Cerebellar nuclear complex (tissue), 1 donor: Measurements from ENCODE around the gene MLYCD.

Experiments used
- DNase-seq, 2 experiments: peaks; one replicate each; lab custom pipeline; 2025; lab: John Stamatoyannopoulos, UW

Gene MLYCD

DNA sequence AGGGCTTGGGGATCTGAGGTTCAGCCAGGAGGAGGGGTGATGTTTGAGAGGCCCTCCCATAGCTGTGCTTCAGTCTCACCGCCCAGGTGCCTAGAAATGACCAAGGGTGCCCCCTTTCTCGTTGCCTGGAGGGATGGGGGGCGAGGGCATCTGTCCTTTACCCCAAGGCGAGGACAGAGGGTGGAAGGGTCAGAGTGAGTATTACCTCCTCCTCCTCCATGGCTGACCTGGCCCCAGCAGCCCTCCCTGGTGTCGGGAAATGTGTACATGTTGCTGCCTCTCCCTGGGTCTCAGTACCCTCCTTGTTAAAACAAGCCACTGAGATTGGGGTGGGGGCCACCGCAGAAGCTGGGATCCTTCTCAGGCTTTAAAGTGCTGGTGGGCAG, 71.5 kb downstream of the MLYCD start:
- no peak for DNase-seq

DNA sequence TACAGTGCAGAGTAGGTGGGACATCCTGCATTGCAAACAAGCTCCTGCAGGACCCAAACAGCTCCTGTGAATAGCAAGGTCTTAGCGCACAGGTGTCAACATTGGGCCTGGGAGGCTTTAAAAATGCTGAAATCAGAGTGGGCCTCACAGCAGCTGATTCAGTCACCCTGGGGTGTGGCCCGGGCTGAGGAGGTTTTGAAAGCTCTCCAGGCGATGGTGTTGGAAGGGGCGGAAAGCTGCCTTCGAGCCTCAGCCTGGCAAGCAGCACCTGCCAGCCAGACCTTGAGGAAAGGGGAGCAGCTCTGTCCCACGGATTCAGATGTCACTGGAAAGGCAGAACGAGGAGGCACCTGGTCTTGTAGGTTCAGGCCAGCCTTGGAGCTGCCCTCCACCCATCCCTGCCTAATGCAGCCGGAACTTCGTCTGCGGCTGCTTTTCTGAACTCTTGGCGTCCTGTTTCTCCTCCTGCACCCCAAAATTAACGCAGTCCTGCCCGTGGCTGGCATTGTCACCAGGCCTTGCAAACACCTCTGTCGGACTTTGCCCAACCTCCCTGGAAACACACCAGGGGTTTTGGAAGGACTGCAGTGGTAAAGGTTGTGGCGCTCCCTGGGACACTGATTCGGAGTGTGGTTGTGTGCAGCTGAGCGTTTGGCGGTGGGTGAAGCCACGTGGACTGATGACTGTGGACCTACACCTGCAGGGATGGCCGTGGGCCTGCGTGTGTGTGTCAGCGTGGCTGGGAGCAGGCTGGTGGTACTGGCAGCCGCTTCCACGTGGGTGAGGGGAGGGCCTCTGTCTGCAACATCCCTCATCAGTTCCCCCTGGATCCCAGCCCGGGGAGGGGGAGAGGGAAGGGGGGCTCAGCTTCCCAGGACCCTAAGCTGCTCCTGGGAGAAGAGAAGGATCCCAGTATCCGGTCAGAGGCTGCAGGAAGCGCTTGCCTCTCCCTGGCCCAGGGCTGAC, 72.5 kb downstream of the MLYCD start:
- no peak for DNase-seq

DNA sequence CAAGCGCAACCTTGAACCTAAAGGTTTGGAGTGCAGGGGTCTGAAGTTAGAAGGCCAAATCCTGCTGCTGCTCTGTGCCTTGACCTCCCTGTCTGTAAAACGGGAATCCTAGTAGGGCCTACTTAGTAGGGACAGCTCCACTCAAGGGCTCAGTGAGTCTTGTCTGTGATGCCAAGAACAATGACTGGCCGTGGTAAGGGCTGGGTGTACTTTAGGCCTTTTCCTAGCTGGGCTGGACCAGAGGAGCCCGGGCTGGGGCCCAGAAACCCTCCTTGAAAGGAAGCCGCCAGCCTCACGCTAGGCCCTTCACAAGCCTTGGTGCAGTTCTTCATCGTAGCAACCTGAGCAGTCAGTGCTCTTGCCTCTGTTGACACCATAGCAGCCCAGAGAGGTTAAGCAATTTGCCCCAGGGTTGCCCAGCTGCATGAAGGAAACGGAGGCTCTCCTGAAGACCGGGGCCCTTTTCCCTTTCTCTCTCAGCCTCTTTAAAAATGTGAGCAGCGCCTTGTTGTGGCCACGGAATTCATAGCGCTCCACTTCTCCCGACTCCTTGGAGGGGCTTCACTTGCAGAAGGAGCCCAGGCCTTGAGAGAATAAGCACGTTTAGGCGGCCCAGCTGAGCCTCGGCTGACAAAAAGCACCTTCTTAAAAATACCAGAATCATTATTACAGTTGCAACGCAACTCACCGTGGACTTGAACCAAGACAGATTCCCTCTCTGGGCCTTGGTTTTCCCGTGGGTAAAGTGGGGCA, 73.5 kb downstream of the MLYCD start:
- no peak for DNase-seq

DNA sequence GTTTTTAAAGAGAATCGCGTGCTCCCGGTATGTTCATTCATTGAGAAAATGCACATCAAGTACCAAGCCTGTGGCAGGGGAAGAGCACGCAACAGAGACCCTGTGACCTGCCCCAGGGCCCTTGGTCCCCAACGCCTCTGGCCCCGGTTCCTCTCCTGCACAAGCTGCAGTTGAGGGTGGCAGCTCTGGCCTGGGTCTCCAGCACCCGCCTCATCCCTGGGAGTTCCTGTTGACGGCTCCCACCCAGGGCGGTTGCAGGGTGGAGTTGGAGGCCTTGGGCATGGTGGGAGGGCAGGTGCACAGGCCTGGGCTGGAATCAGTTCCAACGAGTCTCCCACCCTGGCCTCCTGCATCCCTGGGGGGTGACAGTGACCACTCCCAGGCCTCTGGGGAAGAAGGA, 74.2 kb downstream of the MLYCD start:
- no peak for DNase-seq

DNA sequence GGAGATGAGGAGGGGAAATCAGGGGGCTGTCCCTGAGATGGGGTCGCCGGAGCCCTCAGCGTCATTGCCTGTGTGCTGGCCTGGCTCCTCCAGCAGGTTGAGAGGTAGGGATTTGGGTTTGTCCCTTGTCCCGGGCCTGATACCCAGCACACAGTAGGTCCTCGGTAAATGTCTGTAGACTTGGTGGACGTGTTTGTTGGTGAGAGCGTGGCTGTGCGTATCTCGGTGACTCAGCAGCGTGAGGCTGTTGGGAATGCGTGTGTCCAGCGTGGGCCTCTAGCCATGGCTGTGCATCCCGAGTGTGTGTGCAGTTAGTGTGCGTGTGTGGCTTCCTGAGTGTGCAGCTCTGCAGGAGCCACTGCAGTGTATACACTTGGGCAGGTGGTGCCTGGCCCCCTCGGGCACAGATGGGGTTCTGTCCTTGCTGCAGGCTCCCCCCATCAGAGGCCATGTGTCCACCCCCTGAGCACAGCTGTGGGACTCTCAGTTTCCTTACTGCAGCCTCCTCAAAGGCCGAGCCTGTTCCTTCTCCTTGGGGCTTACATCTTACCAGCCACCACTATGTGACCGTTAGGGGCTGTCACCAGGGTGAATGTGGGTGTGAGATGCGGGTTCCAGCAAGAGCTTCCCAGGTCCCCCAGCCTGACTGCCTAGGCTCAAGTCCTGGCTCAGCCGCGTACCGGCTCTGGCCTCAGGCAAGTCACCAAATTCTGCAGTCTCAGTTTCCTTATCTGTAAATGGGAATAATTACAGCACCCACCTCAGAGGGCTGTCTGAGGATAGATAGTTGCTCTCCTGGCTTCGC, 74.9 kb downstream of the MLYCD start:
- no peak for DNase-seq

DNA sequence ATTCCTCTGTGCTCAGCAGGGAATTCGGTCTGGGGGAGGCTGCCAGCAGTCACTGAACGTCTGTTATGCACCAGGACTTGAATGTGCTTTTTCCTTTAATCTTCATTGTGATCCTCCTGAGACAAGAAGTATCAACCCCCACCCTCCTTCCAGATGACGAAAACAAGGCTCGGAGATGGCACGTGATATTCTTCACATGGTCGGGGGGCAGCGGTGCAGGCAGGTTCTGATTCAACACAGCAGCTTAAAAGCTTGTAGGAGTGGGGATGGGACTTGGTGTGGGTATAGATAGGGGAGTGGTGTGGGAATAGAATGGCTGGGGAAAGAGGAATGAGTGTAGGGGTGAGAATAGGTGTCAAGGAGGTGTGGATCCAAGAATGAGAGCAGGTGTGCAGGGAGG, 75.6 kb downstream of the MLYCD start:
- no peak for DNase-seq

DNA sequence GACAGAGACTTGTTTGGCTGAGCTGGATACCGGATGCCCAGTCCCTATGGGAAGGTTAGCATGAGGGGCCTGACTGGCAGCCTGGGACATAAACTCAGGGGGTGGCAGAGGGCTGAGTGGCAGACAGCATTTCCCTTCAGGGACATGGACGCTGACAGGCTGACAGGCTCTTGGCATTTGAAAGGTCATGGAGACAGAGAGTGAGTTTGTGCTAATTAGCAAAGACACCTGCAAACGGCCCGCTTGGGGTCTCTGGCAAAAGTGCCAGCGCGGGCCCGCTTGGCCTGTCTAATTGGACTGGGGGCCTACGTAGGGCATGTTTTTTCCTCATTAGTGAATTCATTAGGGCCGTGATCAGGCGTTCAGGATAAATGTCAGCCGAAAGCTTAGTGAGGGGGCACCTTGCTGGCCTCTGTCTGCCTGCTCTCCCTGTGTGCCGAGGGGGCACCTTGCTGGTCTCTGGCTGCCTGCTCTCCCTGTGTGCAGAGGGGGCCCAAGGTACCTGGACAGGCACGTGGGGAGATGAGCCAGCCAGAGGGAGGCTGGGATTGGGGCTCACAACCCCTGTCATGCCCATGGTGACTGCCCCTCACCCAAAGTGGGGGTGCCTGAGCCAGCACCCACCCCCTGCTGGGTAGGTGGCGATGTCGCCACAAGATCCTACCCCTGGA, 76.8 kb downstream of the MLYCD start:
- DNase-seq, result no peak
